Endodermal cell (in vitro differentiated cells): ENCODE results near the gene TENT5C. TPM values are rescaled to one million over a fixed set of nuclear protein-coding genes. Genes with fewer than 3 reads are reported as not detected.

ENCODE experiments used
- DNase-seq: peaks from one replicate; pipeline ENCODE4 v3.0.0-alpha.2; 2017
- H3K27ac ChIP-seq: 2 replicates; pipeline ENCODE4 v1.5.1; 2013; ENCODE audit warnings: mild to moderate bottlenecking, low read depth, low read length, moderate library complexity
- H3K27me3 ChIP-seq: 2 replicates; pipeline ENCODE4 v1.6.1; 2013; ENCODE audit warnings: mild to moderate bottlenecking, low read length, moderate library complexity; ENCODE audit not compliant: insufficient read depth, control insufficient read depth, poor library complexity, severe bottlenecking
- H3K36me3 ChIP-seq: 2 replicates; pipeline ENCODE4 v1.7.0; 2013; ENCODE audit warnings: mild to moderate bottlenecking, low read length, moderate library complexity; ENCODE audit not compliant: control insufficient read depth, insufficient read depth
- H3K4me1 ChIP-seq: one replicate; pipeline ENCODE4 v1.7.0; 2013; ENCODE audit warnings: low read length; ENCODE audit not compliant: control insufficient read depth, insufficient read depth
- H3K4me3 ChIP-seq: 2 replicates; pipeline ENCODE4 v1.5.1; 2013; ENCODE audit warnings: mild to moderate bottlenecking, low read length, moderate library complexity
- H3K9ac ChIP-seq: 2 replicates; pipeline ENCODE4 v1.6.1; 2013; ENCODE audit warnings: mild to moderate bottlenecking, low read length, moderate library complexity; ENCODE audit not compliant: poor library complexity, severe bottlenecking; ENCODE audit errors: extremely low read depth
- H3K9me3 ChIP-seq: 2 replicates; pipeline ENCODE4 v1.6.1; 2013; ENCODE audit warnings: mild to moderate bottlenecking, low read length, moderate library complexity; ENCODE audit not compliant: control insufficient read depth
- H3K27ac Mint-ChIP-seq: 2 replicates; pipeline ENCODE4 v1.8.0; 2020; ENCODE audit warnings: mixed read lengths
- H3K27me3 Mint-ChIP-seq: 2 replicates; pipeline ENCODE4 v1.8.0; 2021; ENCODE audit warnings: mild to moderate bottlenecking, mixed read lengths; ENCODE audit not compliant: insufficient read depth
- H3K36me3 Mint-ChIP-seq: 2 replicates; pipeline ENCODE4 v1.8.0; 2020; ENCODE audit warnings: low read depth, mixed read lengths
- H3K4me1 Mint-ChIP-seq: 2 replicates; pipeline ENCODE4 v1.8.0; 2020; ENCODE audit warnings: mixed read lengths
- H3K4me3 Mint-ChIP-seq: 2 replicates; pipeline ENCODE4 v1.8.0; 2020; ENCODE audit warnings: mild to moderate bottlenecking, moderate library complexity, mixed read lengths
- H3K9me3 Mint-ChIP-seq: 2 replicates; pipeline ENCODE4 v1.8.0; 2020; ENCODE audit warnings: mild to moderate bottlenecking, mixed read lengths
- CTCF ChIP-seq: fragments of 200-600 bp; sonication (generic); conservative IDR thresholded peaks from 2 replicates; pipeline ENCODE4 v1.5.0; 2021; ENCODE audit warnings: antibody characterized with exemption, mild to moderate bottlenecking
- WGBS, 2 experiments: methylation state at CpG; one replicate each; pipeline versions ENCODE4 v1.1.5 to v1.1.7; 2013; ENCODE audit warnings: missing lambda C conversion rate in 2 of 2, mixed read lengths in 1 of 2; ENCODE audit not compliant: insufficient coverage in 1 of 2, insufficient read length in 1 of 2; 5-methylcytosine and 5-hydroxymethylcytosine counted together
- total RNA-seq, 2 donors: library from RNA; stranded (reverse); fragmentation: NEBNext Ultra II Directional in 1 of 2; extraction: Animal tissue kit (Norgen Biotek cat#: 25700) in 1 of 2; gene quantifications; 2 replicates in 1 of 2; 3 replicates in 1 of 2; pipeline ENCODE4 v1.2.1, GENCODE V29; 2021

The TENT5C gene
- total RNA-seq, 2 donors from 2014 or later = 1.0 to 1.4 TPM

- Mint-ChIP-seq H3K36me3 (no peaks in the 10 kb centered on the region), H3K27ac (no peak overlapping the region), H3K27me3 (no peaks in the 10 kb centered on the region), H3K4me1 (peaks cover 2% of the 10 kb centered on the region), H3K4me3 (no peak overlapping the region), H3K9me3 (peaks cover 7% of the 10 kb centered on the region)
- Histone ChIP-seq H3K9ac (no peak overlapping the region), H3K4me3 (no peak overlapping the region), H3K9me3 (no peaks in the 10 kb centered on the region), H3K36me3 (no peaks in the 10 kb centered on the region), H3K27ac (no peak overlapping the region), H3K27me3 (no peaks in the 10 kb centered on the region), H3K4me1 (no peaks in the 10 kb centered on the region)
- no peak for DNase-seq
- no peak for TF ChIP-seq CTCF
- 87 to 96% methylated on average over 4 to 6 of the region's 6 CpGs for WGBS, 2 experiments
Observed at GRCh38 chr1:117664314-117664713, 58.5 kb downstream of the TENT5C start.

- Histone ChIP-seq H3K27ac (no peak overlapping the region), H3K4me3 (no peak overlapping the region), H3K36me3 (no peaks in the 10 kb centered on the region), H3K9ac (no peak overlapping the region), H3K27me3 (no peaks in the 10 kb centered on the region), H3K4me1 (no peaks in the 10 kb centered on the region), H3K9me3 (no peaks in the 10 kb centered on the region)
- TF ChIP-seq CTCF = no peak
- no peak overlapping the region for H3K4me3 Mint-ChIP-seq
- DNase-seq = no peak
- H3K9me3 Mint-ChIP-seq = peaks cover 7% of the 10 kb centered on the region
- no peaks in the 10 kb centered on the region for H3K27me3 Mint-ChIP-seq
- peaks cover 2% of the 10 kb centered on the region for H3K4me1 Mint-ChIP-seq
- no peak overlapping the region for H3K27ac Mint-ChIP-seq
- no peaks in the 10 kb centered on the region for H3K36me3 Mint-ChIP-seq
- WGBS, 2 experiments = 92 to 100% methylated on average over 4 to 5 of the region's 5 CpGs
Observed at GRCh38 chr1:117665556-117666270, 59.9 kb downstream of the TENT5C start.

- no peak for DNase-seq
- Mint-ChIP-seq H3K4me1 (peaks cover 11% of the 10 kb centered on the region), H3K27ac (no peak overlapping the region), H3K9me3 (no peaks in the 10 kb centered on the region), H3K36me3 (no peaks in the 10 kb centered on the region), H3K27me3 (no peaks in the 10 kb centered on the region), H3K4me3 (no peak overlapping the region)
- peaks cover 5% of the 10 kb centered on the region for H3K4me1 ChIP-seq
- no peak overlapping the region for H3K27ac ChIP-seq
- H3K27me3 ChIP-seq = no peaks in the 10 kb centered on the region
- no peak for TF ChIP-seq CTCF
- no peak overlapping the region for H3K9ac ChIP-seq
- H3K36me3 ChIP-seq = no peaks in the 10 kb centered on the region
- H3K4me3 ChIP-seq = no peak overlapping the region
- H3K9me3 ChIP-seq = no peaks in the 10 kb centered on the region
- WGBS, 2 experiments = 91 to 96% methylated on average over 7 of the region's 7 CpGs
Observed at GRCh38 chr1:117669572-117669971, 63.7 kb downstream of the TENT5C start.
